MM.1S (cell line): Measurements from ENCODE around the gene ARHGAP45.

Source experiments
- DNase-seq: peaks from one replicate; pipeline ENCODE4 v3.0.0-alpha.2; 2015
- H2AFZ ChIP-seq: fragments of 300-600 bp; sonication (generic); 2 replicates; pipeline ENCODE4 v1.6.0; 2016; ENCODE audit warnings: antibody characterized with exemption, low read length
- H3F3A ChIP-seq: fragments of 300-600 bp; sonication (generic); 2 replicates; pipeline ENCODE4 v1.6.1; 2016; ENCODE audit warnings: mild to moderate bottlenecking, antibody characterized with exemption, low read length, moderate library complexity, mixed read lengths; ENCODE audit not compliant: insufficient read depth
- H3K27ac ChIP-seq: fragments of 300-600 bp; sonication (generic); 2 replicates; pipeline ENCODE4 v1.5.1; 2016; ENCODE audit warnings: mild to moderate bottlenecking, low read length
- H3K27me3 ChIP-seq: fragments of 300-600 bp; sonication (generic); replicated peaks from 2 replicates; pipeline ENCODE4 v1.6.0; 2016; ENCODE audit warnings: low read length; ENCODE audit not compliant: insufficient read depth
- H3K36me3 ChIP-seq: fragments of 300-600 bp; sonication (generic); replicated peaks from 2 replicates; pipeline ENCODE4 v1.6.1; 2016; ENCODE audit warnings: mild to moderate bottlenecking, low read length, mixed read lengths; ENCODE audit not compliant: insufficient read depth
- H3K4me1 ChIP-seq: fragments of 300-600 bp; sonication (generic); 2 replicates; pipeline ENCODE4 v1.6.1; 2016; ENCODE audit warnings: low read length, mixed read lengths
- H3K4me2 ChIP-seq: fragments of 300-600 bp; sonication (generic); 2 replicates; pipeline ENCODE4 v1.6.0; 2016; ENCODE audit warnings: low read depth, low read length
- H3K4me3 ChIP-seq: fragments of 300-600 bp; sonication (generic); 2 replicates; pipeline ENCODE4 v1.5.1; 2016; ENCODE audit warnings: low read length, mixed read lengths
- H3K79me2 ChIP-seq: fragments of 300-600 bp; sonication (generic); 2 replicates; pipeline ENCODE4 v1.6.1; 2016; ENCODE audit warnings: mixed run types, low read length, mixed read lengths
- H3K9ac ChIP-seq: fragments of 300-600 bp; sonication (generic); 2 replicates; pipeline ENCODE4 v1.6.1; 2016; ENCODE audit warnings: low read length, mixed read lengths
- H3K9me2 ChIP-seq: fragments of 300-600 bp; sonication (generic); replicated peaks from 2 replicates; pipeline ENCODE4 v1.6.1; 2016; ENCODE audit warnings: mild to moderate bottlenecking, low read length, mixed read lengths; ENCODE audit not compliant: insufficient read depth
- H3K9me3 ChIP-seq: fragments of 300-600 bp; sonication (generic); replicated peaks from 2 replicates; pipeline ENCODE4 v1.6.1; 2016; ENCODE audit warnings: mild to moderate bottlenecking, low read length, mixed read lengths; ENCODE audit not compliant: insufficient read depth
- H4K20me1 ChIP-seq: fragments of 300-600 bp; sonication (generic); 2 replicates; pipeline ENCODE4 v1.6.1; 2016; ENCODE audit warnings: mild to moderate bottlenecking, low read length, moderate library complexity, mixed read lengths; ENCODE audit not compliant: insufficient read depth
- EZH2 ChIP-seq: fragments of 300-600 bp; sonication (generic); optimal IDR thresholded peaks from 2 replicates; pipeline ENCODE3; 2017; ENCODE audit warnings: low read depth, mild to moderate bottlenecking, antibody characterized with exemption, low read length, mixed read lengths
- EZH2phosphoT487 ChIP-seq: fragments of 300-600 bp; sonication (generic); IDR thresholded peaks from 2 replicates; pipeline ENCODE4 v1.6.1; 2018; ENCODE audit warnings: antibody characterized with exemption, low read length
- TF ChIP-seq, protein P1 (sequence below): fragments of 300-600 bp; sonication (generic); IDR thresholded peaks from 2 replicates; pipeline ENCODE4 v1.5.1; 2016; ENCODE audit warnings: antibody characterized with exemption, low read length, mixed read lengths

The ARHGAP45 gene

DNA sequence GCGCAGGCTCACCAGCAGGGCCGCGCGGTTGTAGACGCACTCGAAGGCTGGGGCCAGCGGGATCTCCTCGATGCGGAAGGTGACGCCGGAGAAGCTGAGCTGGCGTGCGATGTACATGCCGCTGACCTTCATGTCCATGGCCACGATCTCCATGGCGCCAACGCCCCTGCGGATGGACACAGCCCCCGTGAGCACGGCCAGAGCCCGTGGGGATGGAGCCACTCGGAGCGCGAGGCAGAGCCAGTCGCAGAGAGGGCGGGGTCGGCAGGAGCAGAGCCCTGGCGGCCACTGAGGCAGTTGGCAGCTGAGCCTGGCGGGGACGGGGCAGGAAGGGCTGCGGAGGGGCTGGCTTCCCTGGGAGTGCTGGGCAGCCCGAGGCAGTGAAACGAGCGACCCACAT is 52.0 kb downstream of the ARHGAP45 start:
- Histone ChIP-seq H3K79me2 (peaks cover under 1% of the 10 kb centered on the region; the same call in 1 of the 2 replicates), H3K9ac (no peak overlapping the region), H3K27ac (no peak overlapping the region), H3K27me3 (no peaks in the 10 kb centered on the region), H3K4me3 (no peak overlapping the region), H3K9me2 (no peaks in the 10 kb centered on the region), H3K4me2 (no peak overlapping the region), H4K20me1 (no peaks in the 10 kb centered on the region), H3K4me1 (no peaks in the 10 kb centered on the region), H2AFZ (no peak overlapping the region), H3K9me3 (no peaks in the 10 kb centered on the region), H3F3A (no peaks in the 10 kb centered on the region), H3K36me3 (peaks cover 12% of the 10 kb centered on the region)
- TF ChIP-seq, protein P1, sequence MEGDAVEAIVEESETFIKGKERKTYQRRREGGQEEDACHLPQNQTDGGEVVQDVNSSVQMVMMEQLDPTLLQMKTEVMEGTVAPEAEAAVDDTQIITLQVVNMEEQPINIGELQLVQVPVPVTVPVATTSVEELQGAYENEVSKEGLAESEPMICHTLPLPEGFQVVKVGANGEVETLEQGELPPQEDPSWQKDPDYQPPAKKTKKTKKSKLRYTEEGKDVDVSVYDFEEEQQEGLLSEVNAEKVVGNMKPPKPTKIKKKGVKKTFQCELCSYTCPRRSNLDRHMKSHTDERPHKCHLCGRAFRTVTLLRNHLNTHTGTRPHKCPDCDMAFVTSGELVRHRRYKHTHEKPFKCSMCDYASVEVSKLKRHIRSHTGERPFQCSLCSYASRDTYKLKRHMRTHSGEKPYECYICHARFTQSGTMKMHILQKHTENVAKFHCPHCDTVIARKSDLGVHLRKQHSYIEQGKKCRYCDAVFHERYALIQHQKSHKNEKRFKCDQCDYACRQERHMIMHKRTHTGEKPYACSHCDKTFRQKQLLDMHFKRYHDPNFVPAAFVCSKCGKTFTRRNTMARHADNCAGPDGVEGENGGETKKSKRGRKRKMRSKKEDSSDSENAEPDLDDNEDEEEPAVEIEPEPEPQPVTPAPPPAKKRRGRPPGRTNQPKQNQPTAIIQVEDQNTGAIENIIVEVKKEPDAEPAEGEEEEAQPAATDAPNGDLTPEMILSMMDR = no peak
- TF ChIP-seq EZH2 = no peak
- TF ChIP-seq EZH2phosphoT487 = no peak
- DNase-seq = no peak

DNA sequence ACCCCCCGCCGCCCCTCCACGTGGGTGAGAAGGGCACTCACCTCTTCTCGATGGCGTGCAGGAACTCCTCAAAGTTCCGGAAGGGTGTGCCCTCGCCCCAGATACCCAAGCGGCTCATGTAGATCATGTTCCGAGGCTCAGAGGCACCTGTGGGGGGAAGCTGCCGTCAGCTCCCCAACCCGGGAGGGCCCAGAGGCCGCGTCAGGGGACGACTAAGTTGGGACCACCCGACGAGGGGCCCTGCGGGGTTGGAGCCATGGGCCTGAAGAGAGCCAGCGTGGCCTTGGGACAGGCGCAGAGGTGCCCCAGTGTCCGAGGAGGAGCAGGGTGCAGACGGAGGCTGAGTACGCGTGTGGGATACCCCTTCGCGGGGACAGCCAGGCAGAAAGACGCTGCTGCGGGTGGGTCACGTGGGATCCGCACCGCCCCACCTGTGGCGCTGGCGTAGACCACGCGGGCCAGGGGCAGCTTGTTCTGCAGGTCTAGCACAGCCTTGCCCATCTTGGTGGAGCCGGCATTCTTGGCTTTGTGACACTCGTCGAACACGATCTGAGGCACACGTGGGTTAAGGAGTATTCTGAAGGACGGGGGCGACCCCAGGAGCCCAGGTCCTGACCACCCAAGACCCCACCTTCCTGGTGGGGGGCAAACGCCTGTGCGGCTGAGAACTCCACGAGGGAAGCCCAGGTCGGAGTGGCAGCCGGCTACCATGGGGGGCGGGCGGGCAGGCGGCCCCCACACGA is 52.7 kb downstream of the ARHGAP45 start:
- Histone ChIP-seq H3F3A (no peaks in the 10 kb centered on the region), H3K9me3 (no peaks in the 10 kb centered on the region), H3K4me2 (no peak overlapping the region), H3K9ac (no peak overlapping the region), H3K27ac (no peak overlapping the region), H3K36me3 (peaks cover 12% of the 10 kb centered on the region), H3K27me3 (no peaks in the 10 kb centered on the region), H3K4me1 (no peaks in the 10 kb centered on the region), H2AFZ (no peak overlapping the region), H4K20me1 (no peaks in the 10 kb centered on the region), H3K4me3 (no peak overlapping the region), H3K9me2 (no peaks in the 10 kb centered on the region), H3K79me2 (peaks cover 7% of the 10 kb centered on the region)
- DNase-seq = no peak
- TF ChIP-seq EZH2 (no peak), EZH2phosphoT487 (no peak)
- TF ChIP-seq, protein P1 = no peak

DNA sequence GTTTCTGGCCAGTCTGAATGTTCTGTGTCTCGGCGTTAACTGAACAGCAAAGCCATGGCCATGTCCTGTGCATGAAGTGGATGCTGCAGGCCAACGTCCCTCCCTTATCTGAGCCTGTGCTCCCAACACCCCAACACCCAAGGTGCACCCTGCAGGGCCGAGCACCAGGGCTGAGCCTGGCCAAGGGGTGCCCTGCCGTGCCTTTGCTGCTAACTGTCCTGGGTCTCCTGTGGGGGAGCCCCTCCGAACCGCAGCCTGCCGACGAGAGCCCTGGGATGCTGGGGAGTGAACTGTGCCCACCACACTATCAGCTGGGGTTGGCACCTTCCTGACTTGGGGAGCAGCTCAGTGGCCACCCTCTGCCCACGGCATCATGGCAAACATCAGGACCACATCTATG is 54.4 kb downstream of the ARHGAP45 start:
- peaks cover 12% of the 10 kb centered on the region for H3K36me3 ChIP-seq
- H3K27me3 ChIP-seq = no peaks in the 10 kb centered on the region
- peaks cover 15% of the 10 kb centered on the region for H3K79me2 ChIP-seq

More for the DNA sequence above, 54.4 kb downstream of the ARHGAP45 start:
- no peaks in the 10 kb centered on the region for H3K9me3 ChIP-seq
- no peaks in the 10 kb centered on the region for H3K4me1 ChIP-seq
- TF ChIP-seq EZH2phosphoT487 (no peak), EZH2 (no peak)
- TF ChIP-seq, protein P1 = no peak
- no peak overlapping the region for H2AFZ ChIP-seq
- no peaks in the 10 kb centered on the region for H4K20me1 ChIP-seq
- no peak overlapping the region for H3K27ac ChIP-seq
- H3K9ac ChIP-seq = no peak overlapping the region
- H3F3A ChIP-seq = no peaks in the 10 kb centered on the region
- H3K4me3 ChIP-seq = no peak overlapping the region
- no peaks in the 10 kb centered on the region for H3K9me2 ChIP-seq
- no peak overlapping the region for H3K4me2 ChIP-seq
- DNase-seq = no peak
